PC-9 (cell line): ENCODE measurements around the gene NTMT1. TPM values are rescaled to one million over a fixed set of nuclear protein-coding genes. Genes with fewer than 3 reads are reported as not detected.

ENCODE experiments used
- BruUV-seq: library from RNA; stranded (reverse); fragments of 400-500 nt; replicated peaks from 2 replicates; lab custom pipeline; 2021; lab: Mats Ljungman, UMichigan
- CTCF ChIA-PET: fragments of 300-600 bp; sonication (Branson Sonifier 250); formaldehyde crosslinking; loops from one replicate; lab custom pipeline; 2022; ENCODE audit warnings: antibody characterized with exemption; lab: Charles Lee
- POLR2A ChIA-PET: fragments of 300-600 bp; sonication (Branson Sonifier 250); formaldehyde crosslinking; loops from one replicate; lab custom pipeline; 2022; ENCODE audit warnings: antibody characterized with exemption; ENCODE audit not compliant: unreplicated experiment; lab: Charles Lee
- DNase-seq, 2 experiments: peaks; one replicate each; pipeline versions ENCODE4 v3.0.0 to v3.0.0-alpha.2; 2015 to 2022; ENCODE audit warnings: mixed read lengths in 1 of 2
- H2AFZ ChIP-seq: fragments of 200-600 bp; sonication (generic); 2 replicates; pipeline ENCODE4 v1.8.1; 2017; ENCODE audit warnings: antibody characterized with exemption
- H3F3A ChIP-seq: fragments of 200-600 bp; sonication (generic); 2 replicates; pipeline ENCODE4 v1.8.1; 2017; ENCODE audit warnings: antibody characterized with exemption, mild to moderate bottlenecking, low read depth; ENCODE audit not compliant: insufficient read depth
- H3K27ac ChIP-seq: fragments of 200-600 bp; sonication (generic); 2 replicates; pipeline ENCODE4 v1.6.1; 2016; ENCODE audit warnings: mixed run types
- H3K27me3 ChIP-seq: fragments of 200-600 bp; sonication (generic); 2 replicates; pipeline ENCODE4 v1.6.1; 2016; ENCODE audit warnings: low read depth, mixed run types; ENCODE audit not compliant: insufficient read depth
- H3K36me3 ChIP-seq: fragments of 200-600 bp; sonication (generic); 2 replicates; pipeline ENCODE4 v1.6.1; 2016; ENCODE audit warnings: low read depth, mixed run types
- H3K4me1 ChIP-seq: fragments of 200-600 bp; sonication (generic); replicated peaks from 2 replicates; pipeline ENCODE4 v1.6.1; 2016; ENCODE audit warnings: mixed run types; ENCODE audit not compliant: insufficient read depth
- H3K4me2 ChIP-seq: fragments of 200-600 bp; sonication (generic); 2 replicates; pipeline ENCODE4 v1.6.1; 2017; ENCODE audit warnings: mixed run types
- H3K4me3 ChIP-seq: fragments of 200-600 bp; sonication (generic); 2 replicates; pipeline ENCODE4 v1.6.1; 2016; ENCODE audit warnings: mixed run types
- H3K79me2 ChIP-seq: fragments of 200-600 bp; sonication (generic); 2 replicates; pipeline ENCODE4 v1.6.1; 2017; ENCODE audit warnings: low read depth, mixed run types
- H3K9me2 ChIP-seq: fragments of 200-600 bp; sonication (generic); 2 replicates; pipeline ENCODE4 v1.8.1; 2017; ENCODE audit warnings: mild to moderate bottlenecking; ENCODE audit not compliant: insufficient read depth
- H3K9me3 ChIP-seq: fragments of 200-600 bp; sonication (generic); 2 replicates; pipeline ENCODE4 v1.8.1; 2016; ENCODE audit warnings: low read depth; ENCODE audit not compliant: insufficient read depth
- H4K20me1 ChIP-seq: fragments of 200-600 bp; sonication (generic); 2 replicates; pipeline ENCODE4 v1.8.1; 2017; ENCODE audit not compliant: insufficient read depth
- EZH2 ChIP-seq: fragments of 200-600 bp; sonication (generic); IDR thresholded peaks from 2 replicates; pipeline ENCODE4 v1.8.0; 2017; ENCODE audit warnings: antibody characterized with exemption, low read depth
- intact Hi-C: fragments of 100-400 bp; cut with micrococcal nuclease; formaldehyde crosslinking; loops from one replicate; pipeline ENCODE4 v1.10.0; 2022; ENCODE audit not compliant: unreplicated experiment
- total RNA-seq: library from RNA; stranded (reverse); gene quantifications from 2 replicates; pipeline ENCODE4 v1.2.3, GENCODE V29; 2021
- TF ChIP-seq, protein P1 (sequence below): fragments of 200-600 bp; sonication (generic); conservative IDR thresholded peaks from 2 replicates; pipeline ENCODE4 v1.6.1; 2017; ENCODE audit warnings: mixed run types, antibody characterized with exemption, mild to moderate bottlenecking, moderate library complexity

Gene NTMT1
- total RNA-seq, 1 experiment from 2014 or later = 52.5 TPM

DNA sequence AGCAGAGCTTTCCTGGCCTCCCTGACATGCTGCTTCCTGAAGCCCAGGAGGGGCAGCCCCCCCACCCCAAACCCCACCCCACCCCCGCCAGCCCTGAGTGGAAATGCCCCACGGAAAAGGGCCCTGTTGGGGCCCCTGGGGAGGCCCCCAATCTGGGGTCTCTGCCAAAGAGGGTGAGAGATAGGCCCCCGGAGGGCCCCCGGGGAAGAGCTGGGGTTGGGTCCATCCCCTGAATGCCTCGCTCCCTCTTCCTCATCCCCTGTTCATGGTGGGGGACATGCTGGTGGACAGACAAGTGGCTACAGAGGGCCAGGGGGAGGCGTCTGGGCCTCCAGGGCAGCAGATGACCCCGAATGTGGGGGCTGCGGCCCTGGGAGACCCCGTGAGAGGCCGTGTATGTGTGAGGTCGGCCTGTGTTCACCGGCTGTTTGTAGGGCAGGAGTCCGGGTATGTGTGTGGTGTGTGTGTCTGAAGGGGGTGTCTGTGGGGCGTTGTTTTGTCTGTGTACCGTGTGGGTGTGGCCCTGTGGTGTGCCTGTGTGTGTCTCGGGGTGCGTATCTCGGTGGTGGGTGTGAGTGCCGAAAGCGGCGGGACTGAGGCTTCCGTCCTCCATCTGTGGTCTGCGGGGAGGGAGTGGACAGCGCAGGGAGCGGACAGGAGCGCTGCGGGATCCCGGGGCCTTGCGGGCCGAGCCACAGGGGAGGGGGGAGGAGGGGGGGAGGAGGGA, 16.3 kb upstream of the NTMT1 start:
- Histone ChIP-seq H3K36me3 (no peaks in the 10 kb centered on the region), H3K4me1 (peaks cover 35% of the 10 kb centered on the region), H2AFZ (no peak overlapping the region), H3K27ac (no peak overlapping the region; the same call in 1 of the 2 replicates), H3K9me3 (no peaks in the 10 kb centered on the region), H3K27me3 (no peaks in the 10 kb centered on the region), H3K4me3 (peak overlapping the region; percentile 93; the same call in 1 of the 2 replicates), H3F3A (peaks cover 26% of the 10 kb centered on the region), H3K4me2 (peak overlapping the region; percentile 86), H4K20me1 (no peaks in the 10 kb centered on the region), H3K9me2 (no peaks in the 10 kb centered on the region), H3K79me2 (no peaks in the 10 kb centered on the region)
- intact Hi-C loops = loop anchor here (1.0 to 5.0 kb wide), 4 partner anchors 121 to 479 kb away; no protein-coding TSS in a partner anchor
- POLR2A ChIA-PET = interaction anchor here (0.6 kb wide), 1 partner anchor 484 kb away, joined by 6 read pairs; no protein-coding TSS in a partner anchor
- peak in 1 of 2 experiments; percentile 57 for DNase-seq
- CTCF ChIA-PET = no interaction called here
- no TSS peak for BruUV-seq
- TF ChIP-seq, protein P1, sequence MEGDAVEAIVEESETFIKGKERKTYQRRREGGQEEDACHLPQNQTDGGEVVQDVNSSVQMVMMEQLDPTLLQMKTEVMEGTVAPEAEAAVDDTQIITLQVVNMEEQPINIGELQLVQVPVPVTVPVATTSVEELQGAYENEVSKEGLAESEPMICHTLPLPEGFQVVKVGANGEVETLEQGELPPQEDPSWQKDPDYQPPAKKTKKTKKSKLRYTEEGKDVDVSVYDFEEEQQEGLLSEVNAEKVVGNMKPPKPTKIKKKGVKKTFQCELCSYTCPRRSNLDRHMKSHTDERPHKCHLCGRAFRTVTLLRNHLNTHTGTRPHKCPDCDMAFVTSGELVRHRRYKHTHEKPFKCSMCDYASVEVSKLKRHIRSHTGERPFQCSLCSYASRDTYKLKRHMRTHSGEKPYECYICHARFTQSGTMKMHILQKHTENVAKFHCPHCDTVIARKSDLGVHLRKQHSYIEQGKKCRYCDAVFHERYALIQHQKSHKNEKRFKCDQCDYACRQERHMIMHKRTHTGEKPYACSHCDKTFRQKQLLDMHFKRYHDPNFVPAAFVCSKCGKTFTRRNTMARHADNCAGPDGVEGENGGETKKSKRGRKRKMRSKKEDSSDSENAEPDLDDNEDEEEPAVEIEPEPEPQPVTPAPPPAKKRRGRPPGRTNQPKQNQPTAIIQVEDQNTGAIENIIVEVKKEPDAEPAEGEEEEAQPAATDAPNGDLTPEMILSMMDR = no peak
- TF ChIP-seq EZH2 = no peak

- Histone ChIP-seq H3K4me2 (peak overlapping the region; percentile 93), H3K4me1 (peaks cover 32% of the 10 kb centered on the region), H3K4me3 (peak overlapping the region; percentile 93), H3F3A (peaks cover 22% of the 10 kb centered on the region), H3K9me3 (no peaks in the 10 kb centered on the region), H3K36me3 (no peaks in the 10 kb centered on the region), H2AFZ (peak overlapping the region; percentile 80; the same call in 1 of the 2 replicates), H3K27me3 (no peaks in the 10 kb centered on the region), H4K20me1 (no peaks in the 10 kb centered on the region), H3K9me2 (no peaks in the 10 kb centered on the region), H3K79me2 (no peaks in the 10 kb centered on the region), H3K27ac (peak overlapping the region; percentile 62)
- ChIA-PET POLR2A (no interaction called here), CTCF (no interaction called here)
- TF ChIP-seq EZH2 = no peak
- TF ChIP-seq, protein P1 = no peak
- BruUV-seq = no TSS peak
- intact Hi-C loops = loop anchor here (1.0 to 5.0 kb wide), 4 partner anchors 121 to 479 kb away; no protein-coding TSS in a partner anchor
- DNase-seq = no peak
These were observed 15.8 kb upstream of the NTMT1 start for GRCh38 chr9:129610213-129610472.

- no peaks in the 10 kb centered on the region for H3K9me2 ChIP-seq
- H3K4me1 ChIP-seq = peaks cover 32% of the 10 kb centered on the region
- ChIA-PET CTCF (interaction anchor here (0.6 to 1.3 kb wide), 4 partner anchors 14 to 472 kb away, joined by 3 to 4 read pairs (median 3); no protein-coding TSS in a partner anchor), POLR2A (no interaction called here)
- peak overlapping the region; percentile 93 for H3K4me3 ChIP-seq
- H4K20me1 ChIP-seq = no peaks in the 10 kb centered on the region
- H3K36me3 ChIP-seq = no peaks in the 10 kb centered on the region
- peak overlapping the region; percentile 93 for H3K4me2 ChIP-seq
- no peaks in the 10 kb centered on the region for H3K79me2 ChIP-seq
- BruUV-seq = no TSS peak
- H3K27ac ChIP-seq = peak overlapping the region; percentile 62
- peak overlapping the region; percentile 80 for H2AFZ ChIP-seq
- H3K27me3 ChIP-seq = no peaks in the 10 kb centered on the region
- no peaks in the 10 kb centered on the region for H3K9me3 ChIP-seq
- intact Hi-C loops = loop anchor here (1.0 to 5.0 kb wide), 5 partner anchors 122 to 480 kb away; no protein-coding TSS in a partner anchor
- H3F3A ChIP-seq = peaks cover 22% of the 10 kb centered on the region
- DNase-seq = peak in 1 of 2 experiments; percentile 77
- TF ChIP-seq, protein P1 = peak; percentile 85
- no peak for TF ChIP-seq EZH2
These were observed 15.3 kb upstream of the NTMT1 start for GRCh38 chr9:129610473-129611306.
